Activated CD8-positive, alpha-beta T cell treated with anti-CD3 and anti-CD28 coated beads for 36 hours (primary cell): ENCODE data around the gene GFPT2. TPM values are rescaled to one million over a fixed set of nuclear protein-coding genes. Genes with fewer than 3 reads are reported as not detected.

Source experiments
- ATAC-seq: fragments of 200-7000 bp; cut with Tn5 transposase; one replicate; pipeline ENCODE4 v1.10.0; 2021; ENCODE audit warnings: mild to moderate bottlenecking, moderate library complexity
- CTCF ChIA-PET: fragments of 350-600 bp; sonication (Branson Sonifier 250); formaldehyde crosslinking; loops from one replicate; lab custom pipeline; 2021; ENCODE audit warnings: antibody characterized with exemption; lab: Charles Lee
- POLR2A ChIA-PET: fragments of 350-600 bp; sonication (Branson Sonifier 250); formaldehyde crosslinking; loops from one replicate; lab custom pipeline; 2021; ENCODE audit warnings: antibody characterized with exemption; lab: Charles Lee
- DNase-seq: peaks from one replicate; pipeline ENCODE4 v3.0.0-alpha.2; 2020
- H3K27ac Mint-ChIP-seq: one replicate; pipeline ENCODE4 v1.8.0; 2021; ENCODE audit warnings: mild to moderate bottlenecking, mixed read lengths
- H3K27me3 Mint-ChIP-seq: one replicate; pipeline ENCODE4 v1.8.0; 2021; ENCODE audit warnings: mixed read lengths
- H3K36me3 Mint-ChIP-seq: one replicate; pipeline ENCODE4 v1.8.0; 2021; ENCODE audit warnings: low read depth, mixed read lengths
- H3K4me1 Mint-ChIP-seq: one replicate; pipeline ENCODE4 v1.8.0; 2021; ENCODE audit warnings: low read depth, mixed read lengths
- H3K4me3 Mint-ChIP-seq: one replicate; pipeline ENCODE4 v1.8.0; 2021; ENCODE audit warnings: mild to moderate bottlenecking, moderate library complexity, mixed read lengths
- H3K9me3 Mint-ChIP-seq: one replicate; pipeline ENCODE4 v1.8.0; 2021; ENCODE audit warnings: mixed read lengths
- CTCF ChIP-seq: fragments of 200-600 bp; IDR thresholded peaks from one replicate; pipeline ENCODE4 v1.8.0; 2022; ENCODE audit warnings: antibody characterized with exemption, mild to moderate bottlenecking
- intact Hi-C: fragments of 100-400 bp; cut with micrococcal nuclease; formaldehyde crosslinking; loops from one replicate; pipeline ENCODE4 v1.10.0; 2022
- total RNA-seq, 2 experiments: library from RNA; stranded (reverse); gene quantifications; one replicate each; pipeline ENCODE4 v1.2.3, GENCODE V29; 2021

The GFPT2 gene
- total RNA-seq, 2 experiments from 2014 or later: not detected

GRCh38 chr5:180305481-180305880, 47.7 kb downstream of the GFPT2 start:
- no peaks in the 10 kb centered on the region for H3K4me1 Mint-ChIP-seq
- H3K9me3 Mint-ChIP-seq: no peaks in the 10 kb centered on the region
- peaks cover 4% of the 10 kb centered on the region for H3K27me3 Mint-ChIP-seq
- H3K4me3 Mint-ChIP-seq: no peak overlapping the region
- H3K36me3 Mint-ChIP-seq: no peaks in the 10 kb centered on the region
- intact Hi-C loops: no loop called here
- no peak overlapping the region for H3K27ac Mint-ChIP-seq
- DNase-seq (no peak), ATAC-seq (no peak)
- CTCF ChIA-PET: interaction anchor here (1.5 to 3.8 kb wide), 2 partner anchors 10 to 11 kb away, joined by 5 to 19 read pairs; no protein-coding TSS in a partner anchor
- TF ChIP-seq CTCF: no peak
- POLR2A ChIA-PET: no interaction called here

DNA sequence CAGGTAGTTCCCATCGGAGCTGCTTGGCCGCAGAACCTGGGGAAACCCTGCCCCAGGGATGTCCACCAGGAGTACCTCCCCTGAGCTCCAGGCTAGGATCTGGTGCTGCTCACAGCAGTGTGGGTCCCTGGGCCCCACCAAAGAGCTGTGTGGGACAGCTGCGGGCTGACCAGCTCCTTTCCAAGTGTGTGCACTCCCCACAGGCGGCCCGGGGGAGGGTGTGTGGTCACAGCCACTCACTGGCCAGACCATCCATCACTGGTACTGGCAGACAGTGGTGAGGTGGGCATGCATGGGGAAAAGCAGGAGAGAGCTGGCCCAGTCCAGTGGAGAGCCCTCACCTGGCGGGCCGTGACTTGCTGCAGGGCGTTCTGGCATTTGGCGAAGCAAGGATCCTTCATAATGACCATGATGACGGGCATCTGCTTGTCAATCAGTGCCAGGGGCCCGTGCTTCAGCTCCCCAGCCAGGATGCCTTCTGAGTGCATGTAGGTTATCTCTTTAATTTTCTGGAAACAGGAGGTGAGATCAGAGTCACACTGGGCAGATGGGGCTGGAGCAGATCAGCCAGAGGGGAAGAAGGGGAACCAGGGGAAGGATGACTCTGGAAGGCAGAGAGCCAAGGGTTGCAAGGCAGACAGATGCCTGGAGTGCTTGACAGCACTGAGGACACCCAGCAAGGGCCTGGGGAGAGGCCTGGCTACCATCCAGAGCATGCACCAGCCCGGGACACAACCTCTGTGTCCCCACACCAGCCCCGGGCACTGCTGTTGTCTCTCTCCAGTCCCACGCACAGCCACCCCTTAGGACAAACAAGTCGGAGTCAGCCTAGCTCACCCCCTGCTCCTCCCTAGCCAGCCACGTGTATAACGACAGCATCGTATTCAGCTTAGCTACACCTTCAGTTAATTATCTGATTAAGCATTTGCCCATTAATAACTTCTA, 48.4 kb downstream of the GFPT2 start:
- no peak overlapping the region for H3K4me3 Mint-ChIP-seq
- POLR2A ChIA-PET: interaction anchor here (0.6 kb wide), 1 partner anchor 51 kb away, joined by 3 read pairs; no protein-coding TSS in a partner anchor
- H3K36me3 Mint-ChIP-seq: no peaks in the 10 kb centered on the region
- CTCF ChIA-PET: interaction anchor here (1.3 to 3.8 kb wide), 3 partner anchors 10 to 24 kb away, joined by 5 to 19 read pairs (median 9); no protein-coding TSS in a partner anchor
- peaks cover 4% of the 10 kb centered on the region for H3K27me3 Mint-ChIP-seq
- intact Hi-C loops: no loop called here
- no peak overlapping the region for H3K27ac Mint-ChIP-seq
- DNase-seq (no peak), ATAC-seq (no peak)
- H3K9me3 Mint-ChIP-seq: no peaks in the 10 kb centered on the region
- no peaks in the 10 kb centered on the region for H3K4me1 Mint-ChIP-seq
- TF ChIP-seq CTCF: no peak

DNA sequence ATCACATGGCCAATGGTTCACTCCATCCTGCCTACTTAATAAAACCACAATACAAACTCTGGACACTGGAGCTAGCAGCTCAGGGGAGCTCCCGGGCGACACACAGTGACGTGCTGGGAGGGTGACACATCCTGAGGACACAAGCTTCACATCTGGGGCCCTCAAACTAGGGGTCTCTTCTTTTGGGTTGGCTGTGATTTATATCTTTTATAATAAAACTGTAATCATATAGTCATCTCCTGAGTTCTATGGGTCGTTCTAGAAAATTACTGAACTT, 49.2 kb downstream of the GFPT2 start:
- ATAC-seq: no peak
- no peak for TF ChIP-seq CTCF
- no peak overlapping the region for H3K4me3 Mint-ChIP-seq
- no peaks in the 10 kb centered on the region for H3K4me1 Mint-ChIP-seq
- CTCF ChIA-PET: interaction anchor here (1.3 to 3.8 kb wide), 3 partner anchors 10 to 24 kb away, joined by 5 to 19 read pairs (median 9); no protein-coding TSS in a partner anchor
- POLR2A ChIA-PET: no interaction called here
- no peak overlapping the region for H3K27ac Mint-ChIP-seq
- no peaks in the 10 kb centered on the region for H3K36me3 Mint-ChIP-seq
- intact Hi-C loops: no loop called here
- H3K27me3 Mint-ChIP-seq: peaks cover 4% of the 10 kb centered on the region
- no peak for DNase-seq
- H3K9me3 Mint-ChIP-seq: no peaks in the 10 kb centered on the region

DNA sequence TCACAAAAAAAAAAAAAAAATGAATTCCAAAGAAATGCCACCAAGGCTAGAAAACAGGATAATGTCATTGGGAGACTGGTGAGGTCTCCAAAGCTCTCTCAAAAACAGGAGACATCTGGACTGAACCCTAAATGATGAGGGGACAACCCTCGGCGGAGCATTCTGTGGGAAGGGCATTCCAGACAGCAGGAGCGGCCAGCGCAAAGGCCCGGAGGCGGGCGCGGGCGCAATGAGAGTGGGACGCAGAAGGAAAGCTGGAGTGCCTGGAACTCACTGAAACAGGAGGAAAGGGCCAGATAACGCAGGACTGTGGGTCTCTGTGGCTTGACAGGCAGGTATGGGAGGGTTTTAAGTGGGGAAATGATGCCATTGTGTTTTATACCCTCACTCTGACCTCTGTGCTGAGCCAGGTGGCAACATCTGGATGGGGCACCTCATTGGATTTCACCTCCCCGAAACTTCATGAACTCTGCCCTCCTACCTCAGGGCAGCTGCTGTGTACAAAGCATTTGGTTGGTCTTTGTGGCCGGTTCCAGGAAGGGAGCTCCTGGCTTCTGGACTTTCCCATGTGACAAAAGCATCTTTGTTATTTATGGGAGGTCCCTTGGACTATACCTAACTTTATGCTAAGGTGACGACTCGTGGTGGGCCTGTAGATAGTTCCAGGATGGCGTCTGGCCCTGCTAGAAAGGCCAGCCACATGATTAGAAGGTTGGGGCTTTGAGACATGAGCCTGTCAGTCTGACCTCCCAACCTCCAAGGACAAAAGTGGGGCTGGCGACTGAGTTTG, 49.7 kb downstream of the GFPT2 start:
- Mint-ChIP-seq H3K4me1 (no peaks in the 10 kb centered on the region), H3K27me3 (peaks cover 4% of the 10 kb centered on the region), H3K9me3 (no peaks in the 10 kb centered on the region), H3K4me3 (no peak overlapping the region), H3K36me3 (no peaks in the 10 kb centered on the region), H3K27ac (no peak overlapping the region)
- ATAC-seq (no peak), DNase-seq (no peak)
- no peak for TF ChIP-seq CTCF
- intact Hi-C loops: no loop called here
- ChIA-PET POLR2A (no interaction called here), CTCF (interaction anchor here (1.3 to 3.8 kb wide), 3 partner anchors 9 to 25 kb away, joined by 5 to 19 read pairs (median 9); no protein-coding TSS in a partner anchor)
